Activated CD8-positive, alpha-beta memory T cell treated with anti-CD3 and anti-CD28 coated beads, Interleukin-2, amount 50 U/mL, for 4 hours (primary cell): ENCODE data around the gene CCDC83.
A peak's percentile ranks its signal among the peaks of the same experiment; 100 is the strongest.
"Not testable (repeated sequence)": the region's sequence is repeated elsewhere in the genome, so short reads cannot be mapped to it uniquely, and the experiment has no call there.

Experiments
- DNase-seq: peaks from one replicate; pipeline ENCODE4 v3.0.0-alpha.2; 2020

CCDC83 gene

DNA sequence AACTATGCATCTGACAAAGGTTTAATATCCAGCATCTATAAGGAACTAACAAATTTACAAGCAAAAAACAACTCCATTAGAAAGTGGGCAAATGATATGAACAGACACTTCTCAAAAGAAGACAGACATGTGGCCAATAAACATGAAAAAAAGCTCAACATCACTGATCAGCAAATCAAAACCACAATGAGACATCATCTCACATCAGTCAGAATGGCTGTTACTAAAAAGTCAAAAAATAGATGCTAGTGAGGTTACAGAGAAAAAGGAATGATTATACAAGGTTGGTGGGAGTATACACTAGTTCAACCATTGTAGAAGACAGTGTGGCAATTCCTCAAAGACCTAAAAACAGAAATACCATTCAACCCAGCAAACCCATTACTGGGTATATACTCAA, 14.3 kb upstream of the CCDC83 start:
- DNase-seq = not testable (repeated sequence)

DNA sequence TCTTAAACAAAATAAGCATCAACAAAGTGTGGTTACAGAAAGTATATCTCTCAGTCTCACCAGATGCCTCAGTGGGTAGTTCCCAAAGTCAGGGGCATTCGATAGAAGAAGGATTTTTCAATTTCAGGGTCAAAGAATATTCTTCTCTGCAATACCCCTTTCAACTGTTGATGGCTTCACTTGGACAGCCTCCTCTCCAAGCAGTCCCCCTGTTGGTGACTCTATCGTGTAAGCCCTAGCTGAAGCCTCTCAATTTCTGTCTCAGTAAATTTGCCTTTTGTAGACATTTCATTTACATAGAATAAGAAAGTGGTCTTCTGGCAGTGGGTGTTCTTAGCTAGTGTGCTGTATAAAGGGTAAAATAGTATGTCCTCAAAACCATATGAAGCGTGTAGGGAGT, 11.3 kb upstream of the CCDC83 start:
- DNase-seq = no peak

DNA sequence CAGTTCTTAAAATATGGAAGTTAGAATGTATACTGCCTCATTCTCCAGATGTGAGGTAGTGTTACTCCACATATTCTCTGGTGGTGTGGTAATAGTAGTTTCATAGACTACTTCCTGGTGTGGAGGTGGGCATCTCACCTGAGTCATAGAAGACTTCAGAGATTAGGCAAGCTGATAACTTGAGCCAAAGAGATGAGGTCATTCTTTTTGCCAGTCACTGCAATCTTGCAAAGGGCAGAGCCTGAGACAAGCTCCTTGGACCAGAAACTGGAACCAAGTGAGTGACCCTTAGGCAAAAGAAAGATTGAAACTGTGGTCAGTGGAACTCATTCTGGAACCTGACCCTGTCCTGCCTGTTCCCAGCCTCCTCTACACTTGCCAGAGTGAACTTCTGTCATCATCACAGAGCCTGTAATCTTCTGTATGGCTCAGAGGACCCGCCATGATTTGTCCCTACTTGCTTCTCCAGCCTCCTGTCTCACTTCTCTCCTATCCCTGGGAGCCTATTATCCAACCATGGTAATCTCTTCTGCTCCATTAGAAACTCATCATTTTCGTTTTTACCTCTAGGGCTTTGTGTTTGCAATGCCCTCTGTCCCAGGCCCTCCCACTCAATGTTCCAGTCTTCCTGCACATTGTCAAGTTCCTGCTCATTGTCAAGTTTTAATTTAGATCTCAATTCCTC, 10.6 kb upstream of the CCDC83 start:
- no peak for DNase-seq

DNA sequence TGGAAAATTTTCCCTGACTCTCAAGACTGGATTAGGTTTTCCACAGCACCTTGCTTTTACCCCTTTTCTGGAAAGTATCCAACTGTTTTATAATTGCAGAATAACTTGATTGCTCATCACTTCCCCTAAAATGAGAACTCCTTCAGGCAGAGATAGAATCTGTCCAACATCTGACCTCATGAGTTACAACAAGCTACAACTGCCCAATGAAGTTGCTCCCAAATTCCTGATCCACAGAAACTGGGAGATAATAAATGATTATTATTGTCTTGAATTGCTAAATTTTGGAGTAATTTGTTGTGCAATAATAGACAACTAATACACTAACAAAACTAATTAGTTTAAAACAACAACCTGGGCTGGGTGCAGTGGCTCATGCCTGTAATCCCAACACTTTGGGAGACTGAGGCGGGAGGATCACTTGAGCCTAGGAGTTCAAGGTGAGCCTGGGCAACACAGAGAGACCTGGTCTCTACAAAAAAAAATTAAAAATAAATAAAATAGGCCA, 10.0 kb upstream of the CCDC83 start:
- no peak for DNase-seq

DNA sequence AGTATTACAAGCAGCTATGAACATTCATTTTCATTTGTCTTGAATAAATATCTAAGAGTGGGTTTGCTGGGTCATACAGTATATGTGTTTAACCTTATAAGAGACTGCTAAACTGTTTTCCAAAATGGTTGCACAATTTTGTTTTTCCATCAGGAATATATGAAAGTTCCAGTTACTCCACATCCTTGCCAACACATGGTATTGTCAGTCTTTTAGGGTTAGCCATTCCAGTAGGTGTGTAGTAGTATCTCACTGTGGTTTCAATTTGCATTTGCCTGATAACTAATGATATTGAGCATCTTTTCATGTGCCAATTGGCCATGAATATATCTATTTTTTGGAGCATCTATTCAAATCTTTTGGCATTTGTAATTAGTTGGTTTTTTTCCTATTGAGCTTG, 7.7 kb upstream of the CCDC83 start:
- DNase-seq = no peak

DNA sequence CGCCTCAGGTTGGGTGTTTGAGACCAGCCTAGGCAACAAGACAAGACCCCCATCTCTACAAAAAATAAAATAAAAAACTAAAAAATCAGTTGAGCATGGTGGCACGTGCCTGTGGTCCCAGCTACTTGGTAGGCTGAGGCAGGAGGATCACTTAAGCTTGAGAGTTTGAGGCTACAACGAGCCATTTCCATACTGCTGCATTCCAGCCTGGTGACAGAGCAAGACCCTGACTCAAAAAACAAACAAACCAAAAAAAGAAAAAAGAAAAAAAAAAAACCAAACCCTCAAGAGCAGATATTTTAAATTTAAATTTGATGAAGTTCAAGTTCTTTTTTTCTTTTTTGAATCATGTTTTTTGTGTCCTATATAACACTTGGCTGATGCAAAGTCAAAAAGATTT, 7.2 kb upstream of the CCDC83 start:
- DNase-seq = no peak

DNA sequence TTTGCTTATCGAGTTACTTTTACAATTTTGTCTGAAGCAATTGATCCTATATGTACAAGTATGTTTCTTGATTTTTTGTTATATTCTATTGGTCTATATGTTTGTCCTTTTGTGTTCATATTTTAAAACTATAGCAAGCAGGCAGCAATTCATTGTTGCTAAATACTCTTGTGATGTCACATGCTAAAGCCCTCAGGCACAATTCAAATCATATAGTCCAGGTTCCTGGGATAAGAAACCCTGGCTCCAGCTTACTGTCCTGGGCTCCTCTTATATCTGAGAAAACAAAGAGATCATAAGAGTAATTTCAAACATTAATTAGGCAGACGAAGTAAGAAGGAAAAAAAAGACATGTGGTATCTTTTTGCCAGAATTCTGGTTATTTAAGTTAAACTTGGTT, 6.6 kb upstream of the CCDC83 start:
- DNase-seq = no peak

DNA sequence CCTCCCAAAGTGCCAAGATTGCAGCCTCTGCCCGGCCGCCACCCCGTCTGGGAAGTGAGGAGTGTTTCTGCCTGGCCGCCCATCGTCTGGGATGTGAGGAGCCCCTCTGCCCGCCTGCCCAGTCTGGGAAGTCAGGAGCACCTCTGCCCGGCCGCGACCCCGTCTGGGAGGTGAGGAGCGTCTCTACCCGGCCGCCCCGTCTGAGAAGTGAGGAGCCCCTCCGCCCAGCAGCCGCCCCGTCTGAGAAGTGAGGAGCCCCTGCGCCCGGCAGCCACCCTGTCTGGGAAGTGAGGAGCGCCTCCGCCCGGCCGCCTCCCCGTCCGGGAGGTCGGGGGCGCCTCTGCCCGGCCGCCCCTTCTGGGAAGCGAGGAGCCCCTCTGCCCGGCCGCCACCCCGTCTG, 2.4 kb upstream of the CCDC83 start:
- not testable (repeated sequence) for DNase-seq

DNA sequence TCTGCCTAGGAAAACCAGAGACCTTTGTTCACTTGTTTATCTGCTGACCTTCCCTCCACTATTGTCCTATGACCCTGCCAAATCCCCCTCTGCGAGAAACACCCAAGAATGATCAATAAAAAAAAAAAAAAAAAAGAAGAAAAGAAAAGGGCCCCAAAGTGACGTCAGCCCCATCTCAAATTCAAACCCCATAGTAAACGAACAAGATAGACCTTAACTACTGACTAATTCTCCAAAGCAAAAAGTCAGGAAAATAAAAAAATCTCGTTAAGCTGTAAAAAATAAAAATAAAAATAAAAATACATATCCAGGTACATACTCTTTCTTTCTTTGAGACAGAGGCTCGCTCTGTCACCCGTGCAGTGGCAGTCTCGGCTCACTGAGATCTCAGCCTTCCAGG, 1.6 kb upstream of the CCDC83 start:
- DNase-seq = not testable (repeated sequence)

DNA sequence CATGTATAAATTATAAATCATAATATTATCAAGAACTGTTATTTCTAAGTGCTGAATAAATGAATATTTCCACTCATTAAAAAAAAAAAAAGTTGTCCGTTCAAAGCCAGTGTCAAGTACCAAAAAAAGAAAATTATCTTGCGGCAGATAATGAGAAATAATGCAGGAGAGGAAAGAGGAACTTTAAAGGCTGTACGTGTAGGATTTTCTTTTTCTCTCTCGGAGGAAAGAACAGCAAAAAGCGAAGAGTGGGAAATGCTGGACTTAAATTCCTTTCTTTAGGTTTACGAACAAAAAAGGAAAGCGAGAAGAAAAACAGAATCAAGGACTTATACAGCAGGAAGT, 999 bp upstream of the CCDC83 start:
- no peak for DNase-seq

DNA sequence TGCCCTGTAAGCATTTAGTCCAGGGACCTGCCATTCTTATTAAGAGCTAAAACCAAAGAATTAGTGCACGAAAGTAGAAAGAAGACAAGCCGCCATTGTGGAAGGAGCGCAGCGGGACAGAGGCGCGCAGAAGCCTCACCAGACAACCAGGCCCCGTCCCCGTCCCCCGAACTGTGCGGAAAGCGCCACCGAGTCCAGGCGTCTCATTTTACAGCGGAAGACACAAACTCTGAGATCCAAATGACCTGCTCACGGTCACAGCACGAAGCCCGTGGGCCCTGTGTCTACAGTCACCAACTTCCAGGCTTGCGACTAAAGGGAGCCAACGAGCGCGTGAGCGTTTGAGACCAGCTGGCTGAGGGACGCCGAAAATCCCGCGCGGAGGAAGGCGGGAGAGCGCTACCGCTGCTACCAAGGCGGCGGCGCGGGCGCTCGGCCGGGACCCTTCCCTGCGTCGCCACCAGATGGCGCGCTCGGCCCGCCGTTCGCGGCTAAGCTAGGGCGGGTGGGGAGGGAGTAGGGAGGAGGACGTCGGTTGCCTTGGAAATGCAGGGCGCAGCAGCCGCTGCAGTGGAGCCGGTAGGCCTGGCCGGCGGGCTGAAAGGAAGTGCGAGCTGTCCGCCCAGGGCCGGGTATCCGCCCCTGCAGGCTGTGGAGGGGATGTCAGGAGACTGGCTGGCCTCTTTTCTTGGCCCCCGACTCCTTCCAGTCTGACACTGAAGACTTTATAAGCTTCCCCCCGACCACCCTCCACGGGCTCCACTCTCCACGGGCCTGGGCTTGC, 434 bp upstream of the CCDC83 start:
- DNase-seq = peak; percentile 89

DNA sequence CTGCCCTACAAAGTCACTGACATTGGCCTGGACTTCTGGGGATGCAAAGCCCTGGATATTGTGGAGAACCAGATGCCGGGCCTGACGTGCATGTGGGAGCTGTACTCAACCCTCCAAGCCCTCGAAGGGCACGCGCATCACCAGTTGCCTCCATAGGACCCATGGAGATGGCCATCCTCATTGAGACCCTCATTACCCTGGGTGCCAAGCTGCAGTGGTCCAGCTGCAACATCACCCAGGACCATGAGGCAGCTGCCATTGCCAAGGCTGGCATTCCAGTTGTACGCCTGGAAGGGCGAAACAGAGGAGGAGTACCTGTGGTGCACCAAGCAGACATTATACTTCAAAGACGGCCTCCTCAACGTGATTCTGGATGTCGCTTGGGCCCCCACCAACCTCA, 1.9 kb downstream of the CCDC83 start:
- DNase-seq = no peak

DNA sequence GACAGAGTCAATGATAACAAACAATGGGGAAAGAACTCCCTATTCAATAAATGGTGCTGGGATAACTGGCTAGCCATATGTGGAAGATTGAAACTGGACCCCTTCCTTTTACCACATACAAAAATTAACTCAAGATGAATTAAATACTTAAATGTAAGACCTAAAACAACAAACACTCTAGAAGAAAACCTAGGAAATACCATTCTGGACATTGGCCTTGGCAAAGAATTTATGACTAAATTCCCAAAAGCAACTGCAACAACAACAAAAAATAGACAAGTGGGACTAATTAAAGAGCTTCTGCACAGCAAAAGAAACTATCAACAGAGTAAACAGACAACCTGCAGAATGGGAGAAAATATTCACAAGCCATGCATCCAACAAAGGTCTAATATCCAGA, 4.4 kb downstream of the CCDC83 start:
- DNase-seq = not testable (repeated sequence)

DNA sequence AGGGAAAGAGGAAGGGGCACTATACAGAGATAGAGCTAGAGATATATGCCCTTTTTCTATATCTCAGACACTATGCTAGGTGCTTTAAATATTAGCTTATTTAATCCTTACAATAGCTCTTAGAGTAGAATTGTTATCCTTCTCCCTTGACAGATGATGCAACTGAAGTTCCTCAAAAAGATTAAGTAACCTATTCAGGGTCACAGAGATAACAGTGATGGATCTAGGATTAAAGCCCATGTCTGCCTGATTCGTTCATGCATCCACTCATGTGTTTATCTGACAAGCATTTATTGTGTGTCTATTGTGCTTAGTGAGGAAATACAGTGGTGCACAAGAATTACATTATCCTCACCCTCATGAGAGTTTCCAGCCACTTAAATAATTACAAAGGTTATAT, 8.7 kb downstream of the CCDC83 start:
- DNase-seq = no peak

DNA sequence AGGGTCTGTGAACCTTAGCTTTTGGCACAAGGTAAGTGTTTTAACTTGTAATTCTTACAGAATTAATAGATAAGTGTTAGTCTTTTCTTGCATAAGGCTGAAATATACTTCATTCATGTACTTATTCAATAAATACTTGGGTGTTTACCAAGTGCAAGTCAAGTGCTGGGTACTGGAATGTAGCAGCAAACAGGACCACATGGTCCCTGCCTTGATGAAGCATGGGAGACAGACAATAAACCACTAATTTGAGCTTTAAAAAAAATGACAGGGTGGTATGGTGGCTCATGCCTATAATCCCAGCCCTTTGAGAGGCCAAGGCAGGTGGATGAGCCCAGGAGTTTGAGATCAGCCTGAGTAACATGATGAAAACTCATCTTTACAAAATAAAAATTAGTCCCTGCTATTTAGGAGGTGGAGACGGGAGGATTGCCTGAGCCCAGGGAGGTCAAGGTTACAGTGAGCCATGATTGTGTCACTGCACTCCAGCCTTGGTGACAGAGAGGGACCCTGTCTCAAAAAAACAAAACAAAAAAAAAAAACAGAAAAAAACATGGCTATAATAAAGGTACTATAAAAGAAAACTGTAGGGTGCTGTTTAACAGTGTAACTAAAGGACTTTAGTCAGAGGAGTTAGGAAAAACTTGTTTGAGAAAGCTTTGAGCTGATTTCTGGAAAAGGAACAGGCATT, 11.1 kb downstream of the CCDC83 start:
- DNase-seq = no peak

DNA sequence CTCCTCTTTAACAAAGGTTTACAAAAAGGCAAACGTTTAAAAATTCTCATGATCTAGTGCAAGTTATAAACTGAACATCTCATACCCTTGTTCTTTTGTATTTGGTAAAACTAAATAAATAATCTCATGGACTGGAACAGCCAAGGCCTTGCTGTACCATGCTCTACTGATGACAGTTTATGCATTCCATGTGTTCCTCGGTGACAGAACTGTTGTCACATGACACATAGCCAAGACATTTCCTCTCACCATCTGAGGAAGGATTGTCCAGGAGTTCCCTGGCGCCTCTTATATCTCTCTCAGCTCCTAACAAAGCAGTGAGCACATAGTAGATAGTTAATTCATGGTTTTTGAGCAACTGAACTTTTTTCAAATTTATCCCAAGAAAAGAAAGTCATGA, 12.6 kb downstream of the CCDC83 start:
- DNase-seq = no peak

DNA sequence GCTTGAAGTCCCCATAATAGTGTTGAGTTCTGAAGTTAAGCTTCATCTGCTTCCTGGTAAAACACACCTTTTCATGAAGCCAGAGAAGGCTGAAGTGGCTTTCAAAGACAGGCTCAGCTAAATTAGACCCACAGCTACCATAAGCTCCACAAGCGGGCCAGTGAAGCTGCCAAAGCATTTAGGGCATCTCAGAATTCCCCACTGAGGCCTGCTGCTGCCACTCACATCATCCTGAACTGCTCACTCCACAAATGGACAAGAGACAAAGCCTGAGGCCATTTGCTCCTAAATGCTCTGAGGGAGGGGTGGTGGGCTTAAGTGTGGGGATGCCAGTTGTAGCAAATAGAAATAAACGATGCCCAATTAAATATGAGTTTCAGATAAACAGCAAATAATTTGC, 14.6 kb downstream of the CCDC83 start:
- no peak for DNase-seq

DNA sequence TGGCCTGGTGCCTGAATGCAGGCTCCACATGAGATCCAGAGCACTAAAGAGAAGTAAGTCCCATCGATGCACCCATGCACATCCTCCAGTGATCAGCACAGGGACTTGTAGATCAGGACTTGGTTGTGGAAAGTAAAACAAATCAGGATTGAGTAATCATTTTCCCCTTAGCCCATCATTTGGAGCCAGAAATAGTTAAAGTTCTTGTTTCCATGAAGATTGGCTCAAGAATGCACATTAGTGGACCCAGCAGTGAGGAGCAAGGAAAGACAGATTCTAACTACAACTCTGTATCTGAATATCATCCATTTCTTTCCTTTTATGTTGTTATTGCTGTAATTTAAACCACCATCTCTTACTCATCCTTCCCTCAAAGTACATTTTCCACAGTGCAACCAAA, 19.1 kb downstream of the CCDC83 start:
- DNase-seq = no peak

DNA sequence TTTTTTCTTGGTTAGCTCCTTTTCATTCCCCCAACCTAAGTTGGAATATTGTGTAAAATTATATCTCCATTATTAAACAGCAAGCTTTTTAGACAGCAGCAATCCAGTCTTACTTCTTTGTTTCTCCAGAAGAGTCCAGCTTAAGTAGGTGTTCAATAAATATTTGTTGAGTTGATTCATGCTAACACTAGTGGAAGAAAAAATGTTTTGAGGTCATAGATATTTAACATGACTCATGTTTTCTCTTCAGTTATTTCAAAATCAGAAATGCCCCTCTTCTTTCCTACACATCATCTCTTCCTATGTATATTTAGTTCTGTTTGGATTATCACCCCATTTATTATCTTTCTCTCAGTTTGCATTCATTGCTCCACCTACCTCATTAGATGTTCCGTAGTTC, 20.3 kb downstream of the CCDC83 start:
- no peak for DNase-seq

DNA sequence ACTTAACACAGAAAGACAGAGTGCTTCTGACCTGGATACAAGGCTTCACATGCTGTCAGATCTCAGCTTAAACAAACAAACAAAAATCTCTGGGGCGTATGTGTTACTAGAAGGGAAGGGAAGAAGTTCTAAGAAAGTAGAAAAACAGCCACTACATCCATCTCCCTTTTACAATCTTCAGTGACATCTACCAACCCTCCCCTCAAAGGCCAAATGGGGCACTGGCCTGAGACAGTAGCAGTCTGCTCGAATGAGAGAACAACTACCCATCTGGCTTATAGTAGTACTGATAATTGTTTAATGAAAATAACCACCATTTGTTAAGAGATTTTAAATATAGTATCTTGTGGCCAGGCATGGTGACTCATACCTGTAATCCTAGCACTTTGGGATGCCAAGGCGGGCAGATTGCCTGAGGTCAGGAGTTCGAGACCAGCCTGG, 29.4 kb downstream of the CCDC83 start:
- DNase-seq = no peak

DNA sequence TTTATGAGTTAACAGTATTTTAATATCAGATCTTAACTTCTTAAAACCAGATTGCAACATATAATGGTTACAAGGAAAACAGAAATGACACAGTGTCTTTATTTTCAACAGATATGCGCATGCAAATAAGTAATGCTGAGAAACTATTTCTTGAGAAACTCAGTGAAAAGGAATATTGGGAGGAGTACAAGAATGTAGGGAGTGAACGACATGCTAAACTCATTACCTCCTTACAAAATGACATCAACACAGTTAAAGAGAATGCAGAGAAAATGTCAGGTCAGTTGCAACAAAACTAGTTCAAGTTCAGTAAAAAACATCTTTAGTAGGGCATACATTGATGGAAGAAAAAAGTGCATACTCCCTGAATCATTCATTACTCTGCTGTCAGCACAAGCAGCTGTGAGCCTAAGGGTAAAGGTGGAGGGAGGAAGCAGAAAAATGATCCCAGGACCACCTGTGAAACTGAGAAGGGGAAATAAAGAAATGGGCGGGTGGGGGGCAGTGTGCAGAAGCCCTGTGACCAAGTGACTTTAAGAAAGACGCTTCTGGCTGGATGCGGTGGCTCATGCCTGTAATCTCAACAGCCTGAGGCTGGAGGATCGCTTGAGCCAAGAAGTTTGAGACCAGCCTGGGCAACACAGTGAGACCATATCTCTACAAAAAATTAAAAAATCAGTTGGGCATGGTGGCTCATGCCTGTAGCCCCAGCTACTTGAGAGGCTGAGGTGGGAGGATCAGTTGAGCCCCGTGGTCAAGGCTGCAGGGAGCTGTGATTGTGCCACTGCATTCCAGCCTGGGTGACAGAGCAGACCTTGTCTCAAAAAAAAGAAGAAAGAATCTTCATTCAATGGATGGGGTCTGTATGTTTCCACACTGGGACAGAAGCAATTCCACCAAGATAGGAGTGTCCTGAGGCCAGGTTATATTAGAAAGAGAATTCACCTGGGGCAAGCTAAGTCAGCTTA, 31.2 kb downstream of the CCDC83 start:
- no peak for DNase-seq

DNA sequence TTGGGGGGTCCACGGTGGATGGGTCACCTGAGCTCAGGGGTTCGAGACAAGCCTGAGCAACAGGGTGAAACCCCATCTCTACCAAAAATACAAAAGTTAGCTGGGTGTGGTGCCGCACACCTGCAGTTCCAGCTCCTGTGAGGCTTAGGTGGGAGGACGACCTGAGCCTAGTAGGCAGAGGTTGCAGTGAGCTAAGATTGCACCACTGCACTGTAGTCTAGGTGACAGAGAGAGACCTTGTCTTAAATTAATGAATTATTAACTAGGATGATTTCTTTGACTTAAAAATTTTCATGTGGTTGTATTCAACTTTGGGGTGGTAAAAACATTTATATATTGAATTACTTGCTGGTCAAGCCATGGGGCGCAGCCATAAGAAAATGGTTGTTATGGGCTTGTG, 33.9 kb downstream of the CCDC83 start:
- DNase-seq = no peak
